AG09319 (cell line): Measurements from ENCODE around the gene ZNF431.

Experiments used
- DNase-seq: peaks from one replicate; pipeline ENCODE4 v3.0.0-alpha.2; 2010; ENCODE audit warnings: low read depth; ENCODE audit errors: extremely low read depth
- CTCF ChIP-seq: IDR thresholded peaks from 2 replicates; pipeline ENCODE4 v1.5.1; 2011; ENCODE audit warnings: low read depth, mild to moderate bottlenecking, inconsistent platforms, low read length, moderate library complexity

The ZNF431 gene

GRCh38 chr19:21141787-21142464 is at the start of gene ZNF431:
ZNF431 (plus strand) TSS chr19:21142040; CDS start chr19:21142184, 144 bp downstream.
- peak; percentile 72 for DNase-seq
- no peak for TF ChIP-seq CTCF

GRCh38 chr19:21092109-21092508 is 49.7 kb upstream of the ZNF431 start:
- DNase-seq = no peak
- TF ChIP-seq CTCF = no peak

GRCh38 chr19:21094347-21095025 is 47.4 kb upstream of the ZNF431 start:
- DNase-seq = no peak

GRCh38 chr19:21098291-21098690 is 43.5 kb upstream of the ZNF431 start:
- no peak for TF ChIP-seq CTCF
- no peak for DNase-seq

More at GRCh38 chr19:21094347-21095025, 47.4 kb upstream of the ZNF431 start:
- no peak for TF ChIP-seq CTCF

- TF ChIP-seq CTCF = no peak
- DNase-seq = no peak
Measured at GRCh38 chr19:21101521-21102242, 40.2 kb upstream of the ZNF431 start.

GRCh38 chr19:21109116-21109515 is 32.7 kb upstream of the ZNF431 start:
- no peak for DNase-seq

More at GRCh38 chr19:21109116-21109515, 32.7 kb upstream of the ZNF431 start:
- TF ChIP-seq CTCF = no peak
